ENCODE measurements around the gene CARS2.
"Not testable (repeated sequence)": the region's sequence is repeated elsewhere in the genome, so short reads cannot be mapped to it uniquely, and the experiment has no call there.

CARS2 gene

GRCh38 chr13:110705356-110705825 is 525 bp downstream of the CARS2 start:
- no peak for DNase-seq

GRCh38 chr13:110702591-110703526 is 3.1 kb downstream of the CARS2 start:
- peak; percentile 28 for DNase-seq

- DNase-seq, result no peak
Observed at GRCh38 chr13:110702089-110702488, 3.8 kb downstream of the CARS2 start.

- DNase-seq, result not testable (repeated sequence)
Observed at GRCh38 chr13:110701061-110701460, 4.9 kb downstream of the CARS2 start.

GRCh38 chr13:110700641-110701040 is 5.3 kb downstream of the CARS2 start:
- no peak for DNase-seq

GRCh38 chr13:110700186-110700585 is 5.7 kb downstream of the CARS2 start:
- DNase-seq, result no peak

GRCh38 chr13:110699148-110700145 is 6.5 kb downstream of the CARS2 start:
- peak; percentile 13 for DNase-seq

GRCh38 chr13:110698689-110699088 is 7.2 kb downstream of the CARS2 start:
- DNase-seq, result no peak

- DNase-seq, result peak; percentile 39
Observed at GRCh38 chr13:110697842-110698241, 8.1 kb downstream of the CARS2 start.

GRCh38 chr13:110696776-110697175 is 9.1 kb downstream of the CARS2 start:
- DNase-seq, result no peak

GRCh38 chr13:110695774-110696173 is 10.1 kb downstream of the CARS2 start:
- not testable (repeated sequence) for DNase-seq

GRCh38 chr13:110690516-110690915 is 15.4 kb downstream of the CARS2 start:
- no peak for DNase-seq

- no peak for DNase-seq
Observed at GRCh38 chr13:110689711-110690110, 16.2 kb downstream of the CARS2 start.

- no peak for DNase-seq
Observed at GRCh38 chr13:110689041-110689440, 16.9 kb downstream of the CARS2 start.

GRCh38 chr13:110687736-110688135 is 18.2 kb downstream of the CARS2 start:
- no peak for DNase-seq

- no peak for DNase-seq
Observed at GRCh38 chr13:110685305-110686020, 20.5 kb downstream of the CARS2 start.

- no peak for DNase-seq
Observed at GRCh38 chr13:110684388-110685056, 21.4 kb downstream of the CARS2 start.

- DNase-seq, result no peak
Observed at GRCh38 chr13:110683921-110684320, 22.0 kb downstream of the CARS2 start.

- DNase-seq, result no peak
Observed at GRCh38 chr13:110683203-110683883, 22.6 kb downstream of the CARS2 start.

- DNase-seq, result no peak
Observed at GRCh38 chr13:110682746-110683145, 23.2 kb downstream of the CARS2 start.

- no peak for DNase-seq
Observed at GRCh38 chr13:110681868-110682550, 23.9 kb downstream of the CARS2 start.

Data from MV-4-11 (cell line).